Measurements from ENCODE around the gene SLC38A5.
"Not testable (repeated sequence)": the region's sequence is repeated elsewhere in the genome, so short reads cannot be mapped to it uniquely, and the experiment has no call there.

Gene SLC38A5

GRCh38 chrX:48470110-48470832, at the start of gene SLC38A5:
Gene SLC38A5 (minus strand): TSS chrX:48470260. CDS start chrX:48467924, 2,336 bp downstream.
- DNase-seq (ENCODE audit: low read depth in 2 of 2): no peak

- DNase-seq (ENCODE audit: low read depth in 2 of 2): not testable (repeated sequence)
Measured at GRCh38 chrX:48519481-48519880, 49.4 kb upstream of the SLC38A5 start.

DNA sequence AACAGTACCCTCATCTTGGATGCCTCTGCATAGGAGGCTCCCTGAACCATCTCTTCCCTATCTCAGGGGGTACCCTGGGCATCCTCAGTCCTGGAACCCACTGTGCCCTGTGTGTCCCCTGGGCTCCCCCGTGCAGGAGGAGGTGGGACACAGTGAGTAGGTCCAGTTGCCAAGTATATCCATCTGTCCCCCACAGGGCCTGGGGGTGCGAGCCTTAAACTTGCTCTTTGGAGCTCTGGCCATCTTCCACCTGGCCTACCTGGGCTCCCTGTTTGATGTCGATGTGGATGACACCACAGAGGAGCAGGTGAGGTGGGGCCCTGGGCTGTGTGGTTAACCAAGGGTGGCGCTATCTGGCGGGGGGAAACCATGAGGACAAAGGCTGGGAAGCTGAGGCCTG, 46.9 kb upstream of the SLC38A5 start:
- no peak for DNase-seq (ENCODE audit: low read depth in 2 of 2)

DNA sequence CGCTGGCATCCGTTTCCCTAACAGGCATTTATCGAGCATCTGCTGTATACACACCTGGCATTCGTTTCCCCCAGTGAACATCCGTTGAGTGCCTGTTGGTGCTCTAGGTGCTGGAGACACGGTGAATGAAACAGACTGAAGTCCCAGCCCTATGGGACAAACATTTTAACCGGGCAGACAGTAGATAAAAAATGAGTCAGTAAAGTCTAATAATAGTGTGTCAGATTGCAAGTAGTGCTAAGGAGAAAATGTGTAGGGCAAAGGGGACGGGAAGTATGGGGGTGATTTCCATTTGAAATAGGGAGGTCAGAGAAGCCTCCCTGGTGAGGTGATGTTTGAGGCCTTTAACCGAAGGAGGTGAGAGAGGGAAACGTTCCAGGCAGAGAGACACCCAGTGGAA, 46.2 kb upstream of the SLC38A5 start:
- no peak for DNase-seq (ENCODE audit: low read depth in 2 of 2)

DNA sequence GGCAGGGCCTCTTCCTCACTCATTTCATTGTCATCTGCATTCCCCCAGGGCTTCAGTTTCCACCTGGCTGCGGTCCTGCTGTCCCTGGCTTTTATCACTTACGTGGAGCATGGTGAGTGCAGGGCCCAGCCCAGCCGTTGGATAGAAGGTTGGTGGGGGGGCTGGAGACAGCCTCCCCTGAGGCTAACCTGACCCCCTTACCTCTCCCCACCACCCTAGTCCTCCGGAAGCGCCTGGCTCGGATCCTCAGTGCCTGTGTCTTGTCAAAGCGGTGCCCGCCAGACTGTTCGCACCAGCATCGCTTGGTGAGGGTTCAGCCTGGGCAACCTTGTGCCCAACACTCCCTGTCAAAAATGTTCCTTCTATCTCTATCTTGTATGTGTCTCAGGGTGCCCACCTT, 45.8 kb upstream of the SLC38A5 start:
- DNase-seq (ENCODE audit: low read depth in 2 of 2): no peak

DNA sequence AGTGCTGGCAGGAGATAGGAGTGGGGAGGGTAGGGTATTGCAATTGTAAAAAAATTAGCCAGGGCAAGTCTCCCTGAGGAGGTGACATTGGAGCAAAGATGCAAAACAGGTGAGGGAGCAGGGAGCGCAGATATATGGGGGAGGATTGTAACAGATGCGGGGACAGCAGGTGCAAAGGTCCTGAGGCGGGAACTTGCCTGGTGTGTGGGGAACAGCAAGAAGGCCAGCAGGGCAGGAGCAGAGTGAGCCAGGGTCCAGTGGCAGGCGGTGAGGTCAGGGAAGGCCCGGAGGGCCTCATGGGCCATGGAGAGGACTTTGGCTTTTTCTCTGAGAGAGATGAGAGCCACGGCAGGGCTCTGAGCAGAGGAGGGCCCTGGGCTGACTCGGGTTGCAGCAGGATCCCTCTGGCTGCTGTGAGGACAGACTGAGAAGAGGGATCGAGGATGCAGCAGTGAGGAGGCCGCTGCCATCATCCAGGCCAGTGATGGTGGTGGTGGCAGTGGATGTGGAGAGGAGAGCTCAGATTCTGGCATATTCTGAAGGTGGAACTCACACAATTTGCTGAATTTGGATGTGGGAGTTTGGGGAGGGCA, 44.9 kb upstream of the SLC38A5 start:
- DNase-seq (ENCODE audit: low read depth in 2 of 2): no peak

GRCh38 chrX:48514126-48514806, 44.2 kb upstream of the SLC38A5 start:
- no peak for DNase-seq (ENCODE audit: low read depth in 2 of 2)

DNA sequence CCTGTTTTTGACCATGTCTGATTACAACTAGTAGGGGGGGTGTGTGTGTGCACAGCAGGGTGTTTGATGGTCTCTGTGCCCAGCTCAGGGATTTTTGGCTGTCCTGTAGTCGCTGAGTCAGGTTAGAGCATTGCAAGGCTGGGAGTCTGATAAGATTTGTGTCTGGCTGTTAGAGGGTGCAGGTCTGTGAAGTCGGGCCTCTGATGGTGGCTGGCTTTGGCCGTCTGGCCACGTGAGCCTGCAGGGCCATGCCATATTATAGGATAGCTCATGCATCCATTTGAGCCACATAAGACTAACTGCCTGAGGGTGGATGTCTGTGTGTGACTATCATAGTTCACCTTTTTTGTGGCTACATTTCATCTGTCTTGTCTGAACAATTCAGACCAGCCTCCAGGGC, 43.6 kb upstream of the SLC38A5 start:
- DNase-seq (ENCODE audit: low read depth in 2 of 2): no peak

DNA sequence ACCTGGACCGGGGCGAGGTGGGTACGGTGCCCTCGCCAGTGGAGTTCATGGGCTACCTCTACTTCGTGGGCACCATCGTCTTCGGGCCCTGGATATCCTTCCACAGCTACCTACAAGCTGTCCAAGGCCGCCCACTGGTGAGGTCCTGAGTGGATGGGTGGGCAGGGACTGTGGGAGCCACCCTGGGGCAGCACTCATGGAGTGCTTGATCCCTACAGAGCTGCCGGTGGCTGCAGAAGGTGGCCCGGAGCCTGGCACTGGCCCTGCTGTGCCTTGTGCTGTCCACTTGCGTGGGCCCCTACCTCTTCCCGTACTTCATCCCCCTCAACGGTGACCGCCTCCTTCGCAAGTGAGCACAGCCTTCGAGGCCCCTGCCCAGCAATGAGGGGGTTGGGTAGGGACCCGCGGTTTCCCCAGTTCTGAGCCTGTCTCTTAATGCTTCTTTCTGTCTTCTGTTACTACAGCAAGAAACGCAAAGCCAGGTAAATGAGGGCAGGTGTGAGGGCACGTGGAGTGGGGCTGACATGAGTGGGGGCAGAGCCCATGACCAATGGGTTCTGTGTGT, 42.4 kb upstream of the SLC38A5 start:
- DNase-seq (ENCODE audit: low read depth in 2 of 2): no peak

DNA sequence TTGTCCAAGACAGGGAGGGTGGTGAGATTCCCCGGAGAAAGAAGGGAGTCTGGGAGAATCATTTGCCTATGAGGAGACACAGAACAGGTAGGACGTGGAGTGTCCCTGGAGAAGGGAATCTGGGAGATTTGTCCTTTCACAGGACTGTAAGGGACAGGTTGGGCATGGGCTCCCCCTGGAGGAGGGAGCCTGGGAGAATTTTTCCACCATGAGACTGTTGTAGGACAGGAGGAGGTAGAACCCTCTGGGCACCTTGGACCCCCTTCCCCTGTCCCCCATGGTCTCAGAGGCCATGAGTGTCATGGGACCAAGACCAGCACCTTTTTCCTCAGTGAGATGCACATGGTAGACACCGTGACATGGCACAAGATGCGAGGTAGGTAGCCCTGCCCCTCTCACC, 41.5 kb upstream of the SLC38A5 start:
- DNase-seq (ENCODE audit: low read depth in 2 of 2): no peak

DNA sequence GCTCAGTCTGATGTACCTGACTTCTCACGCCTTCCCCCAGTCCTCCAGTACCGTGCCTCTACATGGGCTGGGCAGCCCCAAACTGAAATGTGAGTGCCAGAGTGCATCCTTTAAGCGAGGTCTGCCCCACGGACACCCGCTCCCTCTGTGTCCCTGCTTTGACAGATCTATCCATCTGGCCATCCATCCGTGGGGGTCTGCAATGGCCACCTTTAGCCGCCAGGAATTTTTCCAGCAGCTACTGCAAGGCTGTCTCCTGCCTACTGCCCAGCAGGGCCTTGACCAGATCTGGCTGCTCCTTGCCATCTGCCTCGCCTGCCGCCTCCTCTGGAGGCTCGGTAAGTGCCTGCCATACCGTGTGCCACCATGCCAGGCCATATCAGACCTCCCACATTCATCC, 39.6 kb upstream of the SLC38A5 start:
- no peak for DNase-seq (ENCODE audit: low read depth in 2 of 2)

DNA sequence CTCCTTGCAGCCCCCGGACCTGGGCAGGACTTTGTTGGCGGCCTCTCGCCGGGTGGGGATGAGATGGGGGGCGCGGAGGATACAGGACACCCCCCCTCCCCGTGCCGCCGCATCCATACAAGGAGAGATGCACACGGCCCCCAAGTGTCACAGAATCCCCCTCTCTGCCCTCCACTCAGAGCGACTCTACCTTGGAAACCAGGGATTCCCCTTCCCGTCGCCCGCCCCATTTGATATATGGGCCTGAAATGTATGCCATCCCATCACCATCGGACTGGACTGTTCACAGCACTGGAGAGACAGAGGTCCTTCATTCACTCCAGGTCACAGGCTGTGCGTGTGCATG, 39.2 kb upstream of the SLC38A5 start:
- no peak for DNase-seq (ENCODE audit: low read depth in 2 of 2)

DNA sequence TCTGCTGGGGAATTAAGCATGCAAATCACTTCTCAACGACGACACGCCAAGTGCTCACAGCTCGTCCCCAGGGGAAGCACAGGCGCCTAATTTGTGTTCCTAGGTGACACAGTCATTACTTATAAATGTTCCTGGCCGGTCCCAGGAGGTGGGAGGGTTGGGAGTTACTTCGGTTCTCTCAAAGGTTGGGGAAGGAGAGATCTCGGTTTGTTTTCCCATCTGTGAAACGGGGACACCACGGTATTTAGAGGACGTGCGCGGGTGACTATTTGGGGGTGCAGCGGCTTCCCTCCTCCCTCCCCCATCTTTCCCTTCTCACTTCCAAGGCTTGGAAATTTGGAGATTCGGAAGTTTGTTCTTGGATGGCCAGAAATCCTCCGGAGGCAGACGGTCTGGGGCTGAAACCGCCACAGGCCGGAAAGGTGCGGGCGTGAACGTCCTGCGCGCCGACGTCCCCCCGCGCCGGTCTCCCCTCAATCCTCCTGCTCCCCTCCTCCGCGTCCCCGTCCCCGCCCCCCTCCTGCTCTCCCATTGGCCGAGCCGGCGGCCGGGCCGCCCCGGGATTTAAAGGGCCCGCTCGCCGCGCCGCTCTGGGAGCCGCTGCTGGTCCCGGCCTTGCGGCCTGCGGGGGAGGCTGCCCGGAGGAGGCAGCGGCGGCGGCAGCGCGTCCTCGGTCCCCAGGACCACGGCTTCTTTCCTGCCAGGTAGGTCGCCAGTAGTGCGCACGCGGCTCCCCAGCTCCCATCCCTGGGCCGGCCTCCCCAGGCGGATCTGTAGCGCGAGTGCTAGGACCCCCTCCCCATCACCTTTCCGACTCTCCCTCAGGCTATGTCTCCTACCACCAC, 38.6 kb upstream of the SLC38A5 start, which contains the start of gene PORCN:
Gene PORCN (plus strand): TSS at position 593 of the 845 bp plus-strand sequence. CDS start 829 bp downstream, outside the sequence.
- DNase-seq (ENCODE audit: low read depth in 2 of 2): peak; percentile 53 to 78

- DNase-seq (ENCODE audit: low read depth in 2 of 2): no peak
Measured at GRCh38 chrX:48507246-48507645, 37.2 kb upstream of the SLC38A5 start.

GRCh38 chrX:48505481-48505880, 35.4 kb upstream of the SLC38A5 start:
- DNase-seq (ENCODE audit: low read depth in 2 of 2): no peak

GRCh38 chrX:48504261-48504660, 34.2 kb upstream of the SLC38A5 start:
- DNase-seq (ENCODE audit: low read depth in 2 of 2): no peak

DNA sequence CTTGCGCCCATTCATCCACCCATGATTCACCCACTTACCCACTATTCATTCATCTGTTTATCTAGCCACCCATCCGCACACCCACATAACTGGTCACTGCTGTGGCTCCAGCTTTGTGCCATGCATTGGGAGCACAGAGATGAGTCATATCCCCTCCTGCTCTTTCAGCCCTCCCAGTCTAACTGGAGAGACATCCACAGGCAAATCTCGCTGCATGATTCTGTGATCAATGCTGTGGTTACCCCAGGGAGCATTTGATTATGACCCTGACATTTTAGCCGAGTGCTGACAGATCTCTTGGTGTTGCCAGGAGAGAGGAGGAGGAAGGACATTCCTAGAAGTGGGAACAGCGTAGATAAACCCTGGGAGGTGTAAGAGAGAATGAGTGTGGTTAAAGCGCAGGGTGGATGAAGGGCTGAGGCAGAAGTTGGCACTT, 28.3 kb upstream of the SLC38A5 start:
- DNase-seq (ENCODE audit: low read depth in 2 of 2): no peak

DNA sequence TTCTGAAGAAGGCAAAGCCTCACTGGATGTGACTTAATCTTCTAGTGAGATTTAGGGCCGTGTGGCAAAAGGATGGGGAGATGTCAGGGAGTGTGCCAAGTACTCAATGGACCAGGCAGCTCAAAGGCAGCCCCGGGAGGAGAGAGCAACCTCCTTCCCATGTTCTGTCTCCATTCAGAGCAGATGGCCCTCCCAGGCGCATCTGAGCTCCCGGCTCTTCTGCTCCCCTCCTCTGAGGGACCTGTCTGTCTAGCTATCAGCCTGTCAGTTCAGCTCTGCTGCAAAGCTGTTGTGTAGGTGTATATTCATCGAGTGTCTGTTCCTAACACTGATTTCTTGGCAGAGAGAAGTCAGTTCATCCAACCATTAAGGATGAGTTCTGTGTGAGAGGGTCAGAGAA, 27.8 kb upstream of the SLC38A5 start:
- no peak for DNase-seq (ENCODE audit: low read depth in 2 of 2)

DNA sequence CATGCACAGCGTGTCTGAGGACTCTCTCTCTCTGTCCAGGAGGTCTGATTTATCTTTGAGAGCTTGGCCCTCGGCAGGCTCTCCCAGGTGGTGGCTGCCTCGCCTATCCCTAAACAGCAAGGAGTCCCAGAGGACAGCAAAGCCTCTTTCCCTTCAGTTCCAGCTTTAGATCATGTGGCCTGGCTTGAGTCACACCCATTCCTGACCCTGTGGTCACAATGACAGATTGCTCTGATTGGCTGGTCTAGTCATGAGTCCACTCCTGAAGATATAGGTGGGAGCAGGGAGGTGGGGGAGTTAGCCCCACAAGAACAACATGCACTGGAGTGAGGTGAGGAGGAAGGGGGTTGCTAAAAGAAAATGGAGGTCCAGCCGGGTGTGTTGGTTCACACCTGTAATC, 26.6 kb upstream of the SLC38A5 start:
- DNase-seq (ENCODE audit: low read depth in 2 of 2): no peak

DNA sequence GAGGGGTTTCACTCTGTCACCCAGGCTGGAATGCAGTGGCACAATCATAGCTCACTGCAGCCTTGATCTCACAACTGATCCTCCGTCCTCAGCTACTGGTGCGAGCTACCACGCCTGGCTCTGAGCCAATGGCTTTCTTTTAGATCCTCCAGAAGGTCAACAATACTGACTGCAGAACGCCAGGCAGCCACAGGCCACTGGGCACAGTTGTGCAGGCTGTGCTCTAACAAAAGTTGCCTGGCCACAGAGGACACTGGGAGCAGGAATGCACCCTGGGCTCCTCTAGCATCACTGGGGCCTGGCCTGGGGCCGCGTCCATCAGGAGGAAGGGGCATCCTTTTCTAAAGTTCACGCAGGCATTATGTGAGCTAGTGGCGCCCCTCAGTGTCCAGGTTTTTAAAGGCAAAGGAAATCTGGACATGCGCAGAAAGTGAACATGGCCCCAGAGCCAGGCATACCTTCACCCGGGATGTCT, 23.9 kb upstream of the SLC38A5 start:
- DNase-seq (ENCODE audit: low read depth in 2 of 2): no peak

DNA sequence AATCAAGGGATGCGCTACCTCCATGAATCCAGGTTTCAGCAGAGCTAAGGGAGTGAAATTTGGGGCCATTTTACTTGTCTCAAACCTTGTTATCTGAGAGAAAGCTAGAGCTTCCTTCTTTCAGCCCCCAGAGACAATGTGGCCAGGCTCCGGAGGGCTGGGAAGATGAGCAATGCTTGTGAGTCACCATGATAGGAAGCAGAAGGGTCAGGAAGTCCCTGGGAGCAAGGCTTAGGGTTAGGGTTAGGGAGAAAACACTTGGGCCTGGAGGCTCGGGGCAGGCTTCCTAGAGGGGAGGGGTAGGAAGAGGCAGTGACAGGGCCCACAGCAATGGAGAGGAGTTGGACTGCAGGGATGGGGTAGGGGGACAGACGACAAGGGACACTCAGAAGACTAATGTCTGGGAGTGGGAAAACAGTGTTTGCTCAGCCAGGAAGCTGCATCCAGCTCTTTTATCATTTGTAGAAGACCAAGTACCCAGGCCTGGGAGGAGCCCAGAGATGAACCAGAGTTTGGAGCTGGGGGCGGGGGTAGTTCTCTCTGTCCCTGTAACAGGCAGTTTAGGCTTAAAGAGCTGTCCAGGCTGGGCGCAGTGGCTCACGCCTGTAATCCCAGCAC, 22.3 kb upstream of the SLC38A5 start:
- DNase-seq (ENCODE audit: low read depth in 2 of 2): no peak

Data from stimulated activated CD8-positive, alpha-beta memory T cell treated with anti-CD3 and anti-CD28 coated beads, Interleukin-7, amount 100 ng/mL, for 4 hours (primary cell).